C4-2B (cell line): ENCODE measurements around the gene SYMPK.

ENCODE experiments used
- CTCF ChIP-seq: fragments of 450-650 bp; conservative IDR thresholded peaks from 2 replicates; pipeline ENCODE4 v1.5.1; 2017; ENCODE audit warnings: mild to moderate bottlenecking
- ZFX ChIP-seq: fragments of 450-650 bp; IDR thresholded peaks from 2 replicates; pipeline ENCODE4 v1.6.1; 2017

- TF ChIP-seq CTCF (no peak), ZFX (no peak)
Observed at GRCh38 chr19:45890877-45891276, 27.9 kb upstream of the SYMPK start.
